Skin epidermis (tissue), 12 donors: ENCODE results near the gene TACR1.
"Not testable (repeated sequence)": the region's sequence is repeated elsewhere in the genome, so short reads cannot be mapped to it uniquely, and the experiment has no call there.

Source experiments
- H3K27ac ChIP-seq, 21 experiments: fragments of 200-600 bp; sonication (generic) in 11 of 21; one replicate each; pipeline ENCODE4 v1.5.0; 2020; ENCODE audit warnings: mild to moderate bottlenecking in 3 of 21, inconsistent platforms in 2 of 21, moderate library complexity in 2 of 21
- H3K4me3 ChIP-seq, 7 experiments: fragments of 200-600 bp; sonication (generic) in 2 of 7; one replicate each; pipeline ENCODE4 v1.5.0; 2020; ENCODE audit warnings: inconsistent platforms in 2 of 7, mild to moderate bottlenecking in 2 of 7, moderate library complexity in 1 of 7

TACR1 gene

GRCh38 chr2:75152243-75152642 is 47.1 kb downstream of the TACR1 start:
- not testable (repeated sequence) for H3K27ac ChIP-seq

GRCh38 chr2:75147884-75148283 is 51.4 kb downstream of the TACR1 start:
- H3K4me3 ChIP-seq, H3K27ac ChIP-seq: not testable (repeated sequence)

More at GRCh38 chr2:75152243-75152642, 47.1 kb downstream of the TACR1 start:
- H3K4me3 ChIP-seq, result not testable (repeated sequence)

- Histone ChIP-seq H3K27ac (peak overlapping the region in 2 of 21 experiments; percentile 0 to 33), H3K4me3 (no peak overlapping the region)
Observed at GRCh38 chr2:75146606-75147332, 52.6 kb downstream of the TACR1 start.

- not testable (repeated sequence) for H3K4me3 ChIP-seq
- peak overlapping the region in 1 of 21 experiments; percentile 0 for H3K27ac ChIP-seq
Observed at GRCh38 chr2:75146221-75146605, 53.1 kb downstream of the TACR1 start.

- peak overlapping the region in 1 of 21 experiments; percentile 40 for H3K27ac ChIP-seq
- H3K4me3 ChIP-seq, result no peak overlapping the region
Observed at GRCh38 chr2:75142081-75142480, 57.2 kb downstream of the TACR1 start.

GRCh38 chr2:75140288-75140687 is 59.0 kb downstream of the TACR1 start:
- no peak overlapping the region for H3K27ac ChIP-seq
- H3K4me3 ChIP-seq, result no peak overlapping the region

- no peak overlapping the region for H3K27ac ChIP-seq
Observed at GRCh38 chr2:75139171-75139570, 60.1 kb downstream of the TACR1 start.

GRCh38 chr2:75138528-75138927 is 60.8 kb downstream of the TACR1 start:
- Histone ChIP-seq H3K27ac (no peak overlapping the region), H3K4me3 (no peak overlapping the region)

More at GRCh38 chr2:75139171-75139570, 60.1 kb downstream of the TACR1 start:
- H3K4me3 ChIP-seq, result no peak overlapping the region

GRCh38 chr2:75135776-75136400 is 63.4 kb downstream of the TACR1 start:
- no peak overlapping the region for H3K27ac ChIP-seq
- no peak overlapping the region for H3K4me3 ChIP-seq

GRCh38 chr2:75134860-75135259 is 64.5 kb downstream of the TACR1 start:
- H3K27ac ChIP-seq, result no peak overlapping the region
- no peak overlapping the region for H3K4me3 ChIP-seq

GRCh38 chr2:75133621-75134570 is 65.4 kb downstream of the TACR1 start:
- no peak overlapping the region for H3K4me3 ChIP-seq

GRCh38 chr2:75130171-75130570 is 69.1 kb downstream of the TACR1 start:
- Histone ChIP-seq H3K4me3 (no peak overlapping the region), H3K27ac (no peak overlapping the region)

More at GRCh38 chr2:75133621-75134570, 65.4 kb downstream of the TACR1 start:
- no peak overlapping the region for H3K27ac ChIP-seq

- Histone ChIP-seq H3K4me3 (no peak overlapping the region), H3K27ac (no peak overlapping the region)
Observed at GRCh38 chr2:75123876-75124275, 75.4 kb downstream of the TACR1 start.

GRCh38 chr2:75113231-75113869 is 86.0 kb downstream of the TACR1 start:
- Histone ChIP-seq H3K27ac (no peak overlapping the region), H3K4me3 (no peak overlapping the region)

GRCh38 chr2:75108937-75109482 is 90.3 kb downstream of the TACR1 start:
- H3K4me3 ChIP-seq, result no peak overlapping the region
- H3K27ac ChIP-seq, result no peak overlapping the region

GRCh38 chr2:75102011-75102410 is 97.3 kb downstream of the TACR1 start:
- Histone ChIP-seq H3K4me3 (no peak overlapping the region), H3K27ac (no peak overlapping the region)

- no peak overlapping the region for H3K27ac ChIP-seq
Observed at GRCh38 chr2:75100801-75101151, 98.5 kb downstream of the TACR1 start.

GRCh38 chr2:75100011-75100800 is 99.1 kb downstream of the TACR1 start:
- Histone ChIP-seq H3K4me3 (no peak overlapping the region), H3K27ac (no peak overlapping the region)

More at GRCh38 chr2:75100801-75101151, 98.5 kb downstream of the TACR1 start:
- H3K4me3 ChIP-seq, result no peak overlapping the region

GRCh38 chr2:75099521-75099922 is 99.8 kb downstream of the TACR1 start:
- H3K27ac ChIP-seq, result no peak overlapping the region
- no peak overlapping the region for H3K4me3 ChIP-seq
